B cell (primary cell): ENCODE results near the gene ZNF655. TPM values are rescaled to one million over a fixed set of nuclear protein-coding genes. Genes with fewer than 3 reads are reported as not detected.

Experiments
- ATAC-seq: fragments of 200-7000 bp; cut with Tn5 transposase; one replicate; pipeline ENCODE4 v1.10.0; 2021; ENCODE audit warnings: low read depth, mild to moderate bottlenecking, moderate number of reproducible peaks, moderate library complexity
- CTCF ChIA-PET: fragments of 350-600 bp; sonication (Branson Sonifier 250); formaldehyde crosslinking; loops from one replicate; lab custom pipeline; 2021; ENCODE audit warnings: antibody characterized with exemption, inconsistent platforms; lab: Charles Lee
- POLR2A ChIA-PET: fragments of 350-600 bp; sonication (Branson Sonifier 250); formaldehyde crosslinking; loops from one replicate; lab custom pipeline; 2021; ENCODE audit warnings: antibody characterized with exemption; lab: Charles Lee
- DNase-seq: peaks from one replicate; pipeline ENCODE4 v3.0.0; 2013
- H2AFZ ChIP-seq: 2 replicates; pipeline ENCODE4 v1.6.1; 2012; ENCODE audit warnings: mild to moderate bottlenecking, low read depth, low read length; ENCODE audit not compliant: insufficient read depth, poor library complexity, severe bottlenecking
- H3K27ac ChIP-seq, 2 donors: 1 replicate in 1 of 2; 2 replicates in 1 of 2; pipeline ENCODE4 v1.5.1; 2012 to 2013; ENCODE audit warnings: low read length in 2 of 2, mild to moderate bottlenecking in 2 of 2, moderate library complexity in 1 of 2
- H3K27me3 ChIP-seq, 4 experiments: fragments of 200-600 bp in 1 of 4; sonication (generic) in 1 of 4; replicated peaks in 1 of 4; 1 replicate in 2 of 4; 2 replicates in 2 of 4; pipeline versions ENCODE4 v1.6.1 to v1.7.0; 2013 to 2016; ENCODE audit warnings: low read length in 3 of 4, mild to moderate bottlenecking in 2 of 4, mixed read lengths in 1 of 4, moderate library complexity in 1 of 4; ENCODE audit not compliant: insufficient read depth in 4 of 4, control insufficient read depth in 3 of 4; ENCODE audit errors: control extremely low read depth in 1 of 4
- H3K36me3 ChIP-seq, 2 experiments: replicated peaks in 1 of 2; 1 replicate in 1 of 2; 2 replicates in 1 of 2; pipeline versions ENCODE4 v1.6.1 to v1.7.1; 2013; ENCODE audit warnings: low read length in 1 of 2; ENCODE audit not compliant: insufficient read depth in 2 of 2, control insufficient read depth in 1 of 2; ENCODE audit errors: control extremely low read depth in 1 of 2, extremely low read depth in 1 of 2
- H3K4me1 ChIP-seq, 2 donors: fragments of 200-600 bp in 1 of 2; sonication (generic) in 1 of 2; 1 replicate in 1 of 2; 2 replicates in 1 of 2; pipeline versions ENCODE4 v1.5.1 to v1.6.1; 2013 to 2017; ENCODE audit warnings: low read length in 2 of 2; ENCODE audit not compliant: control insufficient read depth in 2 of 2, insufficient read depth in 2 of 2
- H3K4me2 ChIP-seq: replicated peaks from 2 replicates; pipeline ENCODE3; 2012; ENCODE audit warnings: mild to moderate bottlenecking, low read depth, low read length; ENCODE audit not compliant: poor library complexity, severe bottlenecking
- H3K4me3 ChIP-seq, 5 experiments: fragments of 200-600 bp in 1 of 5; sonication (generic) in 1 of 5; 1 replicate in 3 of 5; 2 replicates in 2 of 5; pipeline versions ENCODE4 v1.5.1 to v1.7.0; 2011 to 2016; ENCODE audit warnings: low read length in 4 of 5, mild to moderate bottlenecking in 4 of 5, low read depth in 2 of 5, control low read depth in 1 of 5, moderate library complexity in 1 of 5; ENCODE audit not compliant: insufficient read depth in 1 of 5; ENCODE audit errors: control extremely low read depth in 1 of 5, extremely low read depth in 1 of 5
- H3K79me2 ChIP-seq: fragments of 200-600 bp; sonication (generic); one replicate; pipeline ENCODE4 v1.6.0; 2016; ENCODE audit warnings: low read length; ENCODE audit not compliant: control insufficient read depth, insufficient read depth
- H3K9ac ChIP-seq: fragments of 200-600 bp; sonication (generic); 2 replicates; pipeline ENCODE4 v1.6.1; 2017; ENCODE audit warnings: mild to moderate bottlenecking, low read length, moderate library complexity
- H3K9me3 ChIP-seq, 3 donors: one replicate each; pipeline versions ENCODE4 v1.6.1 to v1.7.1; 2013; ENCODE audit warnings: low read length in 2 of 3; ENCODE audit not compliant: control insufficient read depth in 2 of 3, insufficient read depth in 1 of 3; ENCODE audit errors: control extremely low read depth in 1 of 3
- H4K20me1 ChIP-seq: 2 replicates; pipeline ENCODE4 v1.6.0; 2012; ENCODE audit warnings: mild to moderate bottlenecking, low read length; ENCODE audit not compliant: insufficient read depth, control insufficient read depth, poor library complexity, severe bottlenecking
- H3K27ac Mint-ChIP-seq: one replicate; pipeline ENCODE4 v1.8.0; 2021; ENCODE audit warnings: mixed read lengths
- H3K27me3 Mint-ChIP-seq: one replicate; pipeline ENCODE4 v1.8.0; 2021; ENCODE audit warnings: mixed read lengths
- H3K4me1 Mint-ChIP-seq: one replicate; pipeline ENCODE4 v1.8.0; 2021; ENCODE audit warnings: mixed read lengths
- H3K4me3 Mint-ChIP-seq: one replicate; pipeline ENCODE4 v1.8.0; 2021; ENCODE audit warnings: mixed read lengths
- H3K9me3 Mint-ChIP-seq: one replicate; pipeline ENCODE4 v1.8.0; 2022; ENCODE audit warnings: mixed read lengths; ENCODE audit not compliant: insufficient read depth
- EZH2 ChIP-seq: IDR thresholded peaks from 2 replicates; pipeline ENCODE4 v1.6.1; 2012; ENCODE audit warnings: borderline replicate concordance, low read depth, mild to moderate bottlenecking, moderate library complexity, low read length; ENCODE audit not compliant: insufficient read depth, poor library complexity, severe bottlenecking
- WGBS: methylation state at CpG from one replicate; pipeline ENCODE4 v1.1.5; 2013; ENCODE audit warnings: missing lambda C conversion rate; ENCODE audit not compliant: insufficient coverage; 5-methylcytosine and 5-hydroxymethylcytosine counted together
- intact Hi-C: fragments of 100-400 bp; cut with micrococcal nuclease; formaldehyde crosslinking; loops from one replicate; pipeline ENCODE4 v1.10.0; 2022
- polyA plus RNA-seq: library from polyadenylated mRNA; depleted of rRNA; stranded (reverse); fragments of >200 nt; gene quantifications from 2 replicates; pipeline ENCODE4 v1.2.3, GENCODE V29; 2012
- total RNA-seq, 2 donors: library from RNA; stranded (reverse); fragments of 120-200 nt in 1 of 2; gene quantifications; 1 replicate in 1 of 2; 2 replicates in 1 of 2; pipeline versions ENCODE4 v1.2.3 to v1.2.4, GENCODE V29; 2013 to 2022
- TF ChIP-seq, protein P1 (sequence below): fragments of 200-600 bp; IDR thresholded peaks from one replicate; pipeline ENCODE4 v1.8.0; 2022; ENCODE audit warnings: antibody characterized with exemption, mild to moderate bottlenecking

ZNF655 gene
- total and polyA plus RNA-seq, 2 donors (not counting 1 experiment from before 2014, with no cell fraction given), result 125 to 150 TPM

DNA sequence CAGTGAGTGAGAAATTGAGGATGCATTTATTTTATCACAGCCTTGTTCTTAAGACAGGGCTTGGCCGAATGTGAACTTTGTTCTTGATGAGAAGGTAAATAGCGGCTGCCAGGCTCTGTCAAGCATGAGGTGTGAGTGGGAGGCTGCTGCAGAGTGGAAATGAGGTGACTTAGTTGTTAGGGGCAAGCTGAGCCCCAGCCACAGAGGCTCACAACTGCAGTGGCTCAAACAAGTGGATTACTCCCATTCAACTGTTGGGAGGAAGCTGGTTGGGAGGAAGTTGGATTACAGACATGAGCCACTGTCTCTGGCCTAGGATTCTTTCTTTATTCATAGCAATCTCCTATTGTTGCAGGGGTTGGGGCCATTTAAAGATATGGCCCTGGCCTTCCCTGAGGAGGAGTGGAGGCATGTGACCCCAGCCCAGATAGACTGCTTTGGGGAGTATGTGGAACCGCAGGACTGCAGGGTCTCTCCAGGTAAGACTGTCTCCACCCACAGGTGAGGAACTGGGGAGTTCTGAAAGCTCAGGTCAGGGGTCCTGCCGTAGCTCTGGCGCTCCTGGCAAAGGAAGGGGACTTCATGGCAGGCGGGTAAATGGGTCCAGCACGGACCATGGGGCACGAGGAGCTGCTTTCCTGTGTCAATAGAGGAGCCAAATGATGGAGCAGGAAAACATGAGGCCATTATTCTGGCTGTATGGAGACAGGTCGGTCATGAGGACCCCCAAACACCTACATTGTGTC, 65.4 kb downstream of the ZNF655 start:
- Histone ChIP-seq H3K4me3 (no peak overlapping the region), H3K36me3 (peaks cover 3 to 87% of the 10 kb centered on the region in 2 experiments), H2AFZ (no peak overlapping the region), H3K27me3 (no peaks in the 10 kb centered on the region), H3K27ac (no peak overlapping the region), H3K79me2 (peaks cover 38% of the 10 kb centered on the region), H3K4me1 (no peaks in the 10 kb centered on the region), H3K4me2 (no peak overlapping the region), H3K9me3 (no peaks in the 10 kb centered on the region), H4K20me1 (peaks cover 32% of the 10 kb centered on the region), H3K9ac (no peak overlapping the region)
- intact Hi-C loops, result no loop called here
- no peak overlapping the region for H3K4me3 Mint-ChIP-seq
- ATAC-seq (no peak), DNase-seq (no peak)
- ChIA-PET CTCF (no interaction called here), POLR2A (no interaction called here)
- TF ChIP-seq EZH2, result no peak
- TF ChIP-seq, protein P1, sequence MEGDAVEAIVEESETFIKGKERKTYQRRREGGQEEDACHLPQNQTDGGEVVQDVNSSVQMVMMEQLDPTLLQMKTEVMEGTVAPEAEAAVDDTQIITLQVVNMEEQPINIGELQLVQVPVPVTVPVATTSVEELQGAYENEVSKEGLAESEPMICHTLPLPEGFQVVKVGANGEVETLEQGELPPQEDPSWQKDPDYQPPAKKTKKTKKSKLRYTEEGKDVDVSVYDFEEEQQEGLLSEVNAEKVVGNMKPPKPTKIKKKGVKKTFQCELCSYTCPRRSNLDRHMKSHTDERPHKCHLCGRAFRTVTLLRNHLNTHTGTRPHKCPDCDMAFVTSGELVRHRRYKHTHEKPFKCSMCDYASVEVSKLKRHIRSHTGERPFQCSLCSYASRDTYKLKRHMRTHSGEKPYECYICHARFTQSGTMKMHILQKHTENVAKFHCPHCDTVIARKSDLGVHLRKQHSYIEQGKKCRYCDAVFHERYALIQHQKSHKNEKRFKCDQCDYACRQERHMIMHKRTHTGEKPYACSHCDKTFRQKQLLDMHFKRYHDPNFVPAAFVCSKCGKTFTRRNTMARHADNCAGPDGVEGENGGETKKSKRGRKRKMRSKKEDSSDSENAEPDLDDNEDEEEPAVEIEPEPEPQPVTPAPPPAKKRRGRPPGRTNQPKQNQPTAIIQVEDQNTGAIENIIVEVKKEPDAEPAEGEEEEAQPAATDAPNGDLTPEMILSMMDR, result no peak
- peaks cover 5% of the 10 kb centered on the region for H3K4me1 Mint-ChIP-seq
- WGBS, result 91% methylated on average over 9 of the region's 9 CpGs
- H3K27me3 Mint-ChIP-seq, result no peaks in the 10 kb centered on the region
- H3K9me3 Mint-ChIP-seq, result no peaks in the 10 kb centered on the region
- H3K27ac Mint-ChIP-seq, result no peak overlapping the region

DNA sequence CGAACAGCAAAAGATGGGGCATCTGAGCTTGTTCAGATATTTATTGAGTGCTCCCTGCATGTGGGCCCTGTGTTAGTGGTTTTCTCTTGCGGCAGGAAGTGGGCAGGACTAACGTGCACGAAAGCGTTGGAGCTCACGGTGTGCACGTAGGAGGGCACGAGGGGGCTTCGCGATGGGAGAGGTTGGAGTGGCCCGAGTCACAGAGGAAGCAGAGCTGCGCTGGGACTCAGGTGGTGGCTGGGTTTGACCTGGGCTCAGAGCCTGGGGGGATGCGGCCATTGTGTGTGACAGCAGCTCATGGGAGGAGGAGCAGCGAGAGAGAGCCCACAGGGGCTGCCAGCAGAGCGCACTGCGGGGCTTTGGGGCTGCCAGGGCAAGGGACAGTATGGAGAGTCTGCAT, 66.0 kb downstream of the ZNF655 start:
- H3K27ac Mint-ChIP-seq, result no peak overlapping the region
- DNase-seq, result no peak
- Histone ChIP-seq H3K4me3 (no peak overlapping the region), H3K4me2 (no peak overlapping the region), H3K27me3 (no peaks in the 10 kb centered on the region), H4K20me1 (peaks cover 32% of the 10 kb centered on the region), H3K79me2 (peaks cover 35% of the 10 kb centered on the region), H3K9ac (no peak overlapping the region), H2AFZ (no peak overlapping the region), H3K36me3 (peaks cover 3 to 87% of the 10 kb centered on the region in 2 experiments), H3K27ac (no peak overlapping the region), H3K4me1 (no peaks in the 10 kb centered on the region), H3K9me3 (no peaks in the 10 kb centered on the region)
- intact Hi-C loops, result no loop called here
- no peaks in the 10 kb centered on the region for H3K9me3 Mint-ChIP-seq
- TF ChIP-seq EZH2, result no peak
- TF ChIP-seq, protein P1, result no peak
- no peak overlapping the region for H3K4me3 Mint-ChIP-seq
- no peaks in the 10 kb centered on the region for H3K27me3 Mint-ChIP-seq
- ChIA-PET CTCF (interaction anchor here (0.6 kb wide), 1 partner anchor 177 kb away, joined by 5 read pairs; no protein-coding TSS in a partner anchor), POLR2A (no interaction called here)
- peaks cover 2% of the 10 kb centered on the region for H3K4me1 Mint-ChIP-seq
- no peak for ATAC-seq
- WGBS, result 72% methylated on average over 16 of the region's 16 CpGs
